Astrocyte (in vitro differentiated cells and primary cell): ENCODE data around the gene VCL. TPM values are rescaled to one million over a fixed set of nuclear protein-coding genes. Genes with fewer than 3 reads are reported as not detected.

Experiments
- DNase-seq: peaks from one replicate; pipeline ENCODE4 v3.0.0-alpha.2; 2010; ENCODE audit warnings: low read depth
- FAIRE-seq: peaks from 2 replicates; lab custom pipeline; 2011; peaks lifted over from hg19 to GRCh38; lab: Jason Lieb, UNC
- H2AFZ ChIP-seq: 2 replicates; pipeline ENCODE4 v1.6.0; 2012; ENCODE audit warnings: low read depth, low read length, inconsistent platforms
- H3K27ac ChIP-seq: 2 replicates; pipeline ENCODE4 v1.5.1; 2011; ENCODE audit warnings: low read depth, low read length, inconsistent platforms
- H3K27me3 ChIP-seq: 2 replicates; pipeline ENCODE4 v1.6.0; 2011; ENCODE audit warnings: low read length, inconsistent platforms; ENCODE audit not compliant: insufficient read depth
- H3K36me3 ChIP-seq: 2 replicates; pipeline ENCODE4 v1.5.1; 2011; ENCODE audit warnings: low read length, inconsistent platforms; ENCODE audit not compliant: insufficient read depth
- H3K4me1 ChIP-seq: 2 replicates; pipeline ENCODE4 v1.5.1; 2011; ENCODE audit warnings: low read length, inconsistent platforms; ENCODE audit not compliant: insufficient read depth
- H3K4me2 ChIP-seq: 2 replicates; pipeline ENCODE4 v1.6.0; 2012; ENCODE audit warnings: low read length, inconsistent platforms
- H3K4me3 ChIP-seq: 2 replicates; pipeline ENCODE4 v1.5.1; 2011; ENCODE audit warnings: low read depth, mild to moderate bottlenecking, low read length, inconsistent platforms; ENCODE audit not compliant: insufficient read depth
- H3K79me2 ChIP-seq: 2 replicates; pipeline ENCODE4 v1.6.0; 2012; ENCODE audit warnings: mild to moderate bottlenecking, low read length, inconsistent platforms; ENCODE audit not compliant: insufficient read depth
- H3K9ac ChIP-seq: 2 replicates; pipeline ENCODE4 v1.6.0; 2012; ENCODE audit warnings: mild to moderate bottlenecking, low read length, inconsistent platforms
- H3K9me3 ChIP-seq: 2 replicates; pipeline ENCODE4 v1.5.1; 2012; ENCODE audit warnings: low read depth, mild to moderate bottlenecking, low read length, inconsistent platforms; ENCODE audit not compliant: insufficient read depth
- H4K20me1 ChIP-seq: 2 replicates; pipeline ENCODE4 v1.6.0; 2012; ENCODE audit warnings: low read length, inconsistent platforms; ENCODE audit not compliant: insufficient read depth
- H3K27ac Mint-ChIP-seq: one replicate; pipeline ENCODE4 v1.8.0; 2021; ENCODE audit warnings: mild to moderate bottlenecking, mixed read lengths; ENCODE audit not compliant: unreplicated experiment
- H3K27me3 Mint-ChIP-seq: one replicate; pipeline ENCODE4 v1.8.0; 2021; ENCODE audit warnings: low read depth, mixed read lengths; ENCODE audit not compliant: unreplicated experiment
- H3K36me3 Mint-ChIP-seq: one replicate; pipeline ENCODE4 v1.8.0; 2021; ENCODE audit warnings: low read depth, mixed read lengths; ENCODE audit not compliant: unreplicated experiment
- H3K4me1 Mint-ChIP-seq: one replicate; pipeline ENCODE4 v1.8.0; 2021; ENCODE audit warnings: low read depth, mixed read lengths; ENCODE audit not compliant: unreplicated experiment
- H3K4me3 Mint-ChIP-seq: one replicate; pipeline ENCODE4 v1.8.0; 2021; ENCODE audit warnings: mild to moderate bottlenecking, moderate library complexity, mixed read lengths; ENCODE audit not compliant: unreplicated experiment
- H3K9me3 Mint-ChIP-seq: one replicate; pipeline ENCODE4 v1.8.0; 2021; ENCODE audit warnings: mild to moderate bottlenecking, mixed read lengths; ENCODE audit not compliant: unreplicated experiment
- EZH2 ChIP-seq: IDR thresholded peaks from 2 replicates; pipeline ENCODE4 v1.6.1; 2012; ENCODE audit warnings: mild to moderate bottlenecking, low read length, inconsistent platforms; ENCODE audit not compliant: insufficient read depth
- total RNA-seq: library from RNA; stranded (reverse); gene quantifications from 2 replicates; pipeline ENCODE4 v1.2.1, GENCODE V29; 2021
- TF ChIP-seq, protein P1 (sequence below): IDR thresholded peaks from 2 replicates; pipeline ENCODE4 v1.5.1; 2011; ENCODE audit warnings: low read depth, mild to moderate bottlenecking, inconsistent platforms, low read length, moderate library complexity; ENCODE audit not compliant: insufficient read depth

VCL gene
- total RNA-seq, 1 donor from 2014 or later, result 474 TPM

DNA sequence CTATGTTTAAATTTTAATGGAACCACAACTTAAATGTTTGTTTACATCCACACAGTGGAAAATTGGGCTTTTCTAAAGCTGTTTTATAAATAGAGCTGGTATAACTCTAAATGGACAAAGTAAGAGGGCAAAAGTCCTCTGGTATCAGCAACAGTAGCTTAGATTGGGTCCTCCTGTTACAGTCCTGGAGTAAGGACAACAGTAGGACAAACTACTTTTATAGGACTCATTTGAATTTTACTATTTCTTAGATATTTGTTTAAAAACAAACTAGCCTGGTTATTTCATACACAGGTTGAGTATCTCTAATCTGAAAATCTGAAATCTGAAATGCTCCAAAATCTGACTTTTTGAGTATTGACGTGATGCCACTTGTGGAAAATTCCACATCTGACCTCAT lies 8.4 kb downstream of the VCL start:
- Histone ChIP-seq H3K9me3 (no peaks in the 10 kb centered on the region), H3K27ac (no peak overlapping the region), H2AFZ (no peak overlapping the region), H3K4me3 (no peak overlapping the region), H3K27me3 (no peaks in the 10 kb centered on the region), H3K9ac (no peak overlapping the region), H3K4me1 (peaks cover 54% of the 10 kb centered on the region), H3K79me2 (peaks cover 99% of the 10 kb centered on the region), H4K20me1 (peaks cover 92% of the 10 kb centered on the region), H3K36me3 (peaks cover 12% of the 10 kb centered on the region), H3K4me2 (no peak overlapping the region)
- Mint-ChIP-seq H3K9me3 (no peaks in the 10 kb centered on the region), H3K4me3 (no peak overlapping the region), H3K4me1 (peaks cover 43% of the 10 kb centered on the region), H3K36me3 (peaks cover 2% of the 10 kb centered on the region), H3K27ac (no peak overlapping the region), H3K27me3 (no peaks in the 10 kb centered on the region)
- no peak for TF ChIP-seq EZH2
- no peak for FAIRE-seq
- DNase-seq, result no peak

DNA sequence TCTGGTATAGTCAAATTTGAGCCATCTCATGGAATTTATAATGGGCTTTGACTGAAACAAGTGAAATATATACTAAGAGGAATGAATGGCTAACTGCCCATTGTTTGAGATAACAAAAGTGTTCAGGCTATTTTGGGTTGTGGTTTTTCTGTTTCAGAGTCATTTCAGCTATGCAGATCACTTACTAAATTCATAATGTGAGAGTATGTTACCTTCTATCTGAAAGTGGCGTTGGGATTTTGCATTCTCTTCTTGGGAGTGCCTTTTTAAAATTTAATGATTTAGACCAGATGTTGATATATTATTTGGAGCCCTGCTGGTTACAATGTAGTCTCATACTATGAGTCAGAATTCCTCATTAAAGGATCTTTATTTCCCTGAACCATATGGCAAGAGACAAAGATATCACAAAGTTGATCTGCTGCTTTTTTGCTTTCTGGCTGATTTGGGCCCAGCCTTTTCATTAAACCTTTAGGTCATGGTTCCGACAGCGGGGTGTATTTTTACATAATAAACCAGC lies 10.4 kb downstream of the VCL start:
- no peaks in the 10 kb centered on the region for H3K27me3 ChIP-seq
- H3K36me3 Mint-ChIP-seq, result peaks cover 2% of the 10 kb centered on the region
- peaks cover 49% of the 10 kb centered on the region for H3K4me1 Mint-ChIP-seq
- peak overlapping the region; percentile 91 for H3K27ac ChIP-seq
- peaks cover 13% of the 10 kb centered on the region for H3K36me3 ChIP-seq
- no peak overlapping the region for H2AFZ ChIP-seq
- H3K27me3 Mint-ChIP-seq, result no peaks in the 10 kb centered on the region
- peaks cover 99% of the 10 kb centered on the region for H3K79me2 ChIP-seq
- peaks cover 94% of the 10 kb centered on the region for H4K20me1 ChIP-seq
- peak overlapping the region; percentile 78 for H3K4me2 ChIP-seq
- H3K9me3 Mint-ChIP-seq, result no peaks in the 10 kb centered on the region
- peak overlapping the region; percentile 22 for H3K4me3 Mint-ChIP-seq
- TF ChIP-seq, protein P1, sequence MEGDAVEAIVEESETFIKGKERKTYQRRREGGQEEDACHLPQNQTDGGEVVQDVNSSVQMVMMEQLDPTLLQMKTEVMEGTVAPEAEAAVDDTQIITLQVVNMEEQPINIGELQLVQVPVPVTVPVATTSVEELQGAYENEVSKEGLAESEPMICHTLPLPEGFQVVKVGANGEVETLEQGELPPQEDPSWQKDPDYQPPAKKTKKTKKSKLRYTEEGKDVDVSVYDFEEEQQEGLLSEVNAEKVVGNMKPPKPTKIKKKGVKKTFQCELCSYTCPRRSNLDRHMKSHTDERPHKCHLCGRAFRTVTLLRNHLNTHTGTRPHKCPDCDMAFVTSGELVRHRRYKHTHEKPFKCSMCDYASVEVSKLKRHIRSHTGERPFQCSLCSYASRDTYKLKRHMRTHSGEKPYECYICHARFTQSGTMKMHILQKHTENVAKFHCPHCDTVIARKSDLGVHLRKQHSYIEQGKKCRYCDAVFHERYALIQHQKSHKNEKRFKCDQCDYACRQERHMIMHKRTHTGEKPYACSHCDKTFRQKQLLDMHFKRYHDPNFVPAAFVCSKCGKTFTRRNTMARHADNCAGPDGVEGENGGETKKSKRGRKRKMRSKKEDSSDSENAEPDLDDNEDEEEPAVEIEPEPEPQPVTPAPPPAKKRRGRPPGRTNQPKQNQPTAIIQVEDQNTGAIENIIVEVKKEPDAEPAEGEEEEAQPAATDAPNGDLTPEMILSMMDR, result no peak
- TF ChIP-seq EZH2, result no peak
- peak; percentile 91 for DNase-seq
- peak overlapping the region; percentile 77 for H3K9ac ChIP-seq
- H3K4me1 ChIP-seq, result peaks cover 59% of the 10 kb centered on the region
- H3K9me3 ChIP-seq, result no peaks in the 10 kb centered on the region
- H3K27ac Mint-ChIP-seq, result peak overlapping the region; percentile 38
- peak overlapping the region; percentile 30 for H3K4me3 ChIP-seq
- no peak for FAIRE-seq

DNA sequence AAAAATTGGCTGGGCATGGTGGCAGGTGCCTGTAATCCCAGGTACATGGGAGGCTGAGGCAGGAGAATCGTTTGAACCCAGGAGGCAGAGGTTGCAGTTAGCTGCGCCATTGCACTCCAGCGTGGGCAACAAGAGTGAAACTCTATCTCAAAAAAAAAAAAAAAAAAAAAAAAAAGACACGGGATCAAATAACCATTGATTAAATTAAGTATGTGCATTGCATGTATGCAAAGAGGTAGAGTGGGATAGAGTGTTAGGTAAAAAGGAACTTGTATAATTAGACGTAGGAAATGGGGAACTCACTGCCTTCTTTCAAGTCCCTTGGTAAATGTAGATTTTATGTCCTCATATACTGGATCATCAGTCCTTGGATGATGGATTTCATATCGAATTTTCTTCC lies 13.1 kb downstream of the VCL start:
- no peak for FAIRE-seq
- peaks cover 99% of the 10 kb centered on the region for H3K79me2 ChIP-seq
- H3K4me2 ChIP-seq, result peak overlapping the region; percentile 69
- H3K27ac Mint-ChIP-seq, result no peak overlapping the region
- peaks cover 17% of the 10 kb centered on the region for H3K36me3 ChIP-seq
- H3K4me3 ChIP-seq, result no peak overlapping the region
- peak overlapping the region; percentile 20 for H3K9ac ChIP-seq
- peaks cover 97% of the 10 kb centered on the region for H4K20me1 ChIP-seq
- H3K4me3 Mint-ChIP-seq, result peak overlapping the region; percentile 68
- H3K27me3 Mint-ChIP-seq, result no peaks in the 10 kb centered on the region
- TF ChIP-seq, protein P1, result no peak
- TF ChIP-seq EZH2, result no peak
- peaks cover 48% of the 10 kb centered on the region for H3K4me1 Mint-ChIP-seq
- H2AFZ ChIP-seq, result no peak overlapping the region
- peak overlapping the region; percentile 46 for H3K27ac ChIP-seq
- H3K9me3 ChIP-seq, result no peaks in the 10 kb centered on the region
- peaks cover 4% of the 10 kb centered on the region for H3K36me3 Mint-ChIP-seq
- peaks cover 56% of the 10 kb centered on the region for H3K4me1 ChIP-seq
- H3K9me3 Mint-ChIP-seq, result no peaks in the 10 kb centered on the region
- no peak for DNase-seq
- H3K27me3 ChIP-seq, result no peaks in the 10 kb centered on the region
